ENCODE data around the gene SYT8.

- no peak for TF ChIP-seq CTCF (IDR thresholded peaks at IDR 0.05)
- no peak for TF ChIP-seq POLR2A (IDR thresholded peaks at IDR 0.05; ENCODE audit: low read depth)
These were observed 9.7 kb downstream of the SYT8 start for GRCh38 chr11:1844221-1845094.
